ENCODE results near the gene NAGPA.

NAGPA gene

GRCh38 chr16:5027086-5027485 is 6.6 kb downstream of the NAGPA start:
- no peak for DNase-seq

GRCh38 chr16:5026664-5027063 is 7.1 kb downstream of the NAGPA start:
- DNase-seq: no peak

- DNase-seq: no peak
Observed at GRCh38 chr16:5025171-5025632, 8.5 kb downstream of the NAGPA start.

DNA sequence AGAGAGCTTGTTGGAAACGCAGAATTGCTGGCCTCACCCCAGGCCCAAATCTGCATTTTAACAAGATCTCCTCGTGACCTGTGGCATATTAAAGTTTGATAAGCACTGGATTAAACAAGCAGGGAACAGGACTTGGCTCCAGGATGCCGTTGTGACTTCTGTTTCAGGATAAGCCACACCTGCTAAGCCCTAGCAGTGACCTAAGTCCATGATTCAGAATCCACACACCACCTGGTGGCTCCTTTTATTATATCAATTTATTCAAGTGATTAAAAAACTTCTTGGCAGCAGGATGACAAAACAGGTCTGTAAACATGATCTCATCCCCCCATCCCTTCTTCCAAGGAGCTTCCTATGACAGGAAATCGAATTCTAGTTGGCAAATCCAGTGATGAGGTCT is 9.1 kb downstream of the NAGPA start:
- no peak for DNase-seq

DNA sequence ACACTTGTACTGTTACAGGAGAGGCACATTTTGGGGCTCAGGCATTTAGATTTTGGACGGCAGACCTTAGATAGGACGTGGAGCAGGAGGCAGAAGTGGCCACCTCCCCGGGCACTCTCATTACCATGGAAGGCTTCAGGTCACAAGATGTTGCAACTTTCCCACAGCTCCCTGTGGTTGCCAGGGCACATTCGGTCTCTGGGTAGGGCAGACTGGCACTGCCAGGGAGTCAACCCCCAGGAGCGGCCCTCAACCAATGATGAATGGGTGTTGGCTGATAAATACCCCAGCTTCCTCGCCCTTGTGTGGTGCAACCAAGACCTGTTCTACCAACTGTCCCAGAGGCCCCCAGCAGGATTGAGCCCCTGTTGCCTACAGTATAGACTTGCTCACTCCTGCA is 11.2 kb downstream of the NAGPA start:
- DNase-seq: no peak

GRCh38 chr16:5020551-5020950 is 13.2 kb downstream of the NAGPA start:
- DNase-seq: no peak

GRCh38 chr16:5019775-5020174 is 14.0 kb downstream of the NAGPA start:
- no peak for DNase-seq

DNA sequence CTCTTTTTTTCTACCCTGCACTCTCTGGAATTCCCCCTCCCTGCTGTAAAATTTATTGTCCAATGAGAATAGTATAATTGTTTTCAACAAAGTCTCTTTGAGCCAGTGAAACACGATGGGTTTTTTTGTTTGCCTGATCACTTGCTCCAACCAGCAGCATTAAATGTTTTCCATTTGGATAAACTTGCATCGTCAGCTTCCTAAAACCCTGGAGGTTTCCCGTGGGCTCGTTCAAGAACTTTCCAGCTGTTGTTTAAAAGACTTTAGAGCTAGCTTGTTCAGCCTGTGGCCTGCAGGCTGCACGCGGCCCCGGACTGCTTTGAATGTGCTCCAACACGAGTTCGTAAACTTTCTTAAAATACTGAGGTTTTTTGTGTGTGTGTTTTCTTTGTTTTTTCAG is 14.9 kb downstream of the NAGPA start:
- DNase-seq: no peak

DNA sequence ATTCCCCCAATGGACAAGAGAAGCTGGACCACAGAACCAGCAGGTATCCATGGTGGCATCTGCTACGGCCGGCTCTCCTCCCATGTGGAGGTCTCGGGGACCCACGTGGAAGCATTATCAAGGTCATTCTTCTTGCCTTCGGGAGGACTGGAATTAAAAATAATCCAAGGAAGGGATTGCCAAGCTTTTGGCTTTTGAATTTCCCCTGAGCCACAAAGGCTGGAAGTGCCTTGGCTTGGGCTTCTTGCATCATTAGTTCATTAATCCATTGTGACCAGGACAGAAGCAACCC is 16.1 kb downstream of the NAGPA start:
- no peak for DNase-seq

- DNase-seq: no peak
Observed at GRCh38 chr16:5016967-5017677, 16.6 kb downstream of the NAGPA start.

GRCh38 chr16:5015887-5016286 is 17.8 kb downstream of the NAGPA start:
- DNase-seq: no peak

GRCh38 chr16:5015351-5015750 is 18.4 kb downstream of the NAGPA start:
- DNase-seq: no peak

- DNase-seq: no peak
Observed at GRCh38 chr16:5012887-5013286, 20.8 kb downstream of the NAGPA start.

GRCh38 chr16:5011637-5012036 is 22.1 kb downstream of the NAGPA start:
- DNase-seq: no peak

DNA sequence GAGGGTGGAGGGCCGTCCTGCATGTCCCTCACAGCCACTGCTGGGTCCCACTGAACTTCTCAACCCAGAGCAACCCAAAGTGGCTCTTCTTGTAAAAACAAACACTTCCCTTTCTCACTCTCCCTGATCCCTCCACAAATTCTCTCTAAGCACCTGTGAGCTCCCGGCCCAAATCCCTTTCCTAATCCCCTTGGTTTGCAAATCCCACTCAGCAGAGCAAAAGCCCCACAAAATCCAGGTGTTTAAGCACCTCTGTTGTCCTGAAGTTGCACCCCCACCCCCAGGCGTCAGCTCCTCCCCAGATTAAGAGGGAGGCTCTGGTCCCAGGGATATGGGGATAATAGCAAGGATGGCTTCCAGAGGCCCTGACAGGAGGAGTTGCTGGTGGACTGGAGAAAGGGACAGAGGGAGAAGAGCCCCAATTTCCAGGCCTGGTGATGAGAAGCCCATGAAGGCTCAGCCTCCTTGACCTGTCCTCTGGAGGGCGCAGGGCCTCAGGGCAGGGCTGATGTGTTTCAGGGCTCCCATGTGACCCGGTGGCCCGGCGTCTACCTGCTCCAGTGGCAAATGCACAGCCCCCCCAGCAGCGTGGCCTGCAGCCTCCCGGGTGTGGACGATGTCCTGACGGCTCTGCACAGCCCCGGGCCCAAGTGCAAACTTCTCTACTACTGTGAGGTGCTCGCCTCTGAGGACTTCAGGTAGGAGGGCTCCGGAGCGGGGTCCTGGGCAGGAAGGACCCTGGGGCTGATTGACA is 23.0 kb downstream of the NAGPA start:
- no peak for DNase-seq

- no peak for DNase-seq
Observed at GRCh38 chr16:5008311-5008731, 25.4 kb downstream of the NAGPA start.

DNA sequence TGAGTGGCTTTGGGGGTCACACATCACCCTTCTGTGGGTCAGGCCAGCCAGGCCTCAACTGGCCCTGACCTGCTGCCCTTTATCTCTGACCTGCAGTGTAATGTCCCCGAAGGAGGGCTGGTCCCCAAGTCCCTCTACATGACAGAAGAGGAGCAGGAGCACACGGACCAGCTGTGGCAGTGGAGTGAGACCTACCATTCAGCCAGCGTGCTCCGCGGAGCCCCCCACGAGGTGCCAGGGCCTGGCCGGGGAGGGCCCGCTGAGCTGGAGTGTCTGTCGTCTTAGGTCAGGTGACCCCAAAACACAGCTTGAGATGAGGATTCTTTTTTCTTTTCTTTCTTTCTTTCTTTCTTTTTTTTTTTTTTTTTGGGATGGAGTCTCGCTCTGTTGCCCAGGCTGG is 26.5 kb downstream of the NAGPA start:
- no peak for DNase-seq

DNA sequence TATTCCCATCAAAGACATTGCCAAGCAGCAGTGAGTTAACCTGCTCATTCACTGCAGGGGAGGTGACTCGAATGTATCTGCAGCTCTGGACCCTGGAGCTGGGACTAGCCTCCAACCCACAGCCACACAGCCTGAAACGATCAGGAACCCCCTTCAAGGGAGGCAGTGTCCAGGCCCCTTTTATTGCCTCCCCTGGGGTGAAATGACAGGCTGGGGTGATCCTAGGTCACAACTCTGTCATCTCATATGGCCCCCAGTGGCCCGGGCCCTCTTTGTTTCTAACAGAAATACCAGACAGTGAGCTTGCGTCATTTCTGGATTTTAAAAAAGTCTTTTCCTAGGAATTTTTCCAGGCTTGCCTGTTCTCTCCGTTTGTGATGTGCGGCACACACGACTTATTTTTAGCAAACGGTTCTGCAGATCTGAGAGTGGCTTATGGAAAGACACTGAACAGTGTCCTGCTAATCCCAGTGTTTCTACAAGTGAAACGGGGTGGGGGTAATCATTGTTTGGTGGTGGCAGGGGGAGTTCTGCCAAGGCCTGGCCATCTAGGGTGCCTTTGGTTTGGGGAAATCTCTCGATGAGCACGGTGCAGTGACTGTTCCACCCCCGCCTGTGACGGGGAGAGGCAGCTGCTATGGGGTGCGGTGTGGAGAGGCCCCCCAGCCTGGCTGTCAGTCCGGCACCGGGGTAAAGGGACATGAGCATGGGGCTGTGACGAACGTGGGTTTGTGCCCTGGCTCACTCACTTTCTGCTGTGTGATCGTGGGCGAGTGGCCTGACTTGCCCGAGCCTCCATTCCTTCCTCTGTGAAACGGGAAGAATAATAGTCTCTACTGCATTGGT is 27.2 kb downstream of the NAGPA start:
- no peak for DNase-seq

GRCh38 chr16:5005916-5006315 is 27.8 kb downstream of the NAGPA start:
- no peak for DNase-seq

- no peak for DNase-seq
Observed at GRCh38 chr16:5004311-5004710, 29.4 kb downstream of the NAGPA start.

GRCh38 chr16:5003828-5004227 is 29.9 kb downstream of the NAGPA start:
- no peak for DNase-seq

DNA sequence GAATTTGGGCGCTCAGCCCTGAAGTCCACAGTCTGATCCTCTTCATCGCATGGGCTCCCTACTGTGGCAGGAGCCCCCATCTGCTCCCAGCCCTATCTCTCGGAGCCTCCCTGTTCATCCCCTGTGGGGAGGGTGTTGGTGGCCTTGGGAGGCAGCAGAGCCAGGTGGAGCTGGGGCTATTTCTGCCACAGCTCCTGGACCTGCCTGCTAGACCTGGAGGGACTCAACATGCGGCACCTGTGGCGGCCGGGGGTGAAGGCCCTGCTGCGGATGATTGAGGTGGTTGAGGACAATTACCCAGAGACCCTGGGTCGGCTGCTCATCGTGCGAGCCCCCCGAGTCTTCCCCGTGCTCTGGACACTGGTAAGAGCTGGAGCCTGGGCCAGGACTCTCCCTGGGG is 30.5 kb downstream of the NAGPA start:
- no peak for DNase-seq

DNA sequence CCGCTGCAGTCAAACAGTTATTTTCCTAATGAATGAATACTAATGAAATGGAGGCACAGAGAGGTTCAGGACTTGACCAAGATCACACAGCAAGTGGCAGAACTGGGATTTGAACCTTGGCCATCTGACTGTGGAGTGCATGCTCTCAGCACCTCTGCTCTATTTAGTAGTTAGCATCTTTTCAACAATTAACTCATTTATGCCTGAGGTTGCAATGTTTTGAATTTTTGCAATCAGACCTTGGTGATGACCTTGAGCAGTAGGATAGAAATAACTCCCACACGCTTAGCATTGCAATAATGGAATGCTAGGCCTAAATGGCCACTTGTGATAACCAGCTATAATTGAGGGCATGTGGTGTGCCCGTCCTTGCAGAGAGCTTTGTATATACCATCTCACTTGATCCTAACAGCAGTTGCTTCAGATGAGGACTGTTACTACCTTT is 31.0 kb downstream of the NAGPA start:
- no peak for DNase-seq

DNA sequence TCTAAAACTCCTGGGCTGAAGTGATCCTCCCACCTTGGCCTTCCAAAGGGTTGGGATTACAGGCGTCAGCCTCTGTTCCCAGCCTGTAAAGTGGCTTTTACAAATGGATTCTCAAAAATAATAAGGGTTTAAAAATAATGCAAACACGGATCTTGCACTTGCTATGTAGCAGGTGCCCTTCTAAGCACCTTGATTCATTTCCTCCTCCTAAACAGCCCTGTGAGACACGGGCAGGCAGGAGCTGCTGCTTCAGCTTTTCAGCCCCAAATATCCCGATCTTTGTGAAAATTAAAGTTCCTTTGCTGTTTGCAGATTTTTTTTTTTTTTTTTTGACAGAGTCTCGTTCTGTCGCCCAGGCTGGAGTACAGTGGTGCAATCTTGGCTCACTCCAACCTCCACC is 31.7 kb downstream of the NAGPA start:
- DNase-seq: no peak

Data from stimulated activated CD4-positive, alpha-beta T cell treated with anti-CD3 and anti-CD28 coated beads, Interleukin-15, amount 100 ng/mL, for 24 hours (primary cell).